ENCODE results near the gene NIP7.

NIP7 gene

DNA sequence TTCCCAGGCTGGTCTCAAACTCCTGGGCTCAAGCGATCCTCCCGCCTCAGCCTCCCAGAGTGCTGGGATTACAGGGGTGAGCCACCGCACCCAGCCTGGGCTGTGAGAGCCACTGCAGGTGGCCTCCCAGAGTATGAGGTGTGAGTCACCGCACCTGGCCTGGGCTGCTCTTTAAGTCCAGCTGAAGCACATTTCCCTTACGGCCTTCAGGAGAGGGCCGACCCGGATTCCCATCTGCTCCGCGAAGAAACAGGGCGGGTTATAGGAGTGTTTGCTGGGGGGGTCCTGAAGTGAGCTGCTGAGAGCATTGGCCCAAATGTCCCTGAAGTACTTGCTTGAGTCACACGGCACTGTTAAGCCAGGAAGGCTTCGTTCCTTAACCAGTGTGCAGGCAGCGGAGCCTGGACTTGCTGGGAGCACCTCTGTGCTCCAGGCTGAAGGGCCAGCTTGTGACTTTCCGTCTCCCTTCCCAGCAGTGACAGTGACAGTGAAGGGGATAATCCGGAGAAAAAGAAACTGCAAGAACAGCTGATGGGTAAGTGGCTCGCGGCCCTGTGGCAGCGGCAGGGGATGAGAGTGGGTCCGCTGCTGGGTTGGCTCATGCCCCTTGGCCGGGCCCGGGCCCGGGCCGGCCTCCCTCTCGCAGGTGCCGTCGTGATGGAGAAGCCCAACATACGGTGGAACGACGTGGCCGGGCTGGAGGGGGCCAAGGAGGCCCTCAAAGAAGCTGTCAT, 21.2 kb upstream of the NIP7 start:
- in situ Hi-C loops (cut with MboI; ENCODE audit: low sequenced_read_pairs) = no loop called here

GRCh38 chr16:69318911-69319289, 20.7 kb upstream of the NIP7 start:
- in situ Hi-C loops (cut with MboI; ENCODE audit: low sequenced_read_pairs) = no loop called here

GRCh38 chr16:69319381-69319780, 20.2 kb upstream of the NIP7 start:
- in situ Hi-C loops (cut with MboI; ENCODE audit: low sequenced_read_pairs) = no loop called here

DNA sequence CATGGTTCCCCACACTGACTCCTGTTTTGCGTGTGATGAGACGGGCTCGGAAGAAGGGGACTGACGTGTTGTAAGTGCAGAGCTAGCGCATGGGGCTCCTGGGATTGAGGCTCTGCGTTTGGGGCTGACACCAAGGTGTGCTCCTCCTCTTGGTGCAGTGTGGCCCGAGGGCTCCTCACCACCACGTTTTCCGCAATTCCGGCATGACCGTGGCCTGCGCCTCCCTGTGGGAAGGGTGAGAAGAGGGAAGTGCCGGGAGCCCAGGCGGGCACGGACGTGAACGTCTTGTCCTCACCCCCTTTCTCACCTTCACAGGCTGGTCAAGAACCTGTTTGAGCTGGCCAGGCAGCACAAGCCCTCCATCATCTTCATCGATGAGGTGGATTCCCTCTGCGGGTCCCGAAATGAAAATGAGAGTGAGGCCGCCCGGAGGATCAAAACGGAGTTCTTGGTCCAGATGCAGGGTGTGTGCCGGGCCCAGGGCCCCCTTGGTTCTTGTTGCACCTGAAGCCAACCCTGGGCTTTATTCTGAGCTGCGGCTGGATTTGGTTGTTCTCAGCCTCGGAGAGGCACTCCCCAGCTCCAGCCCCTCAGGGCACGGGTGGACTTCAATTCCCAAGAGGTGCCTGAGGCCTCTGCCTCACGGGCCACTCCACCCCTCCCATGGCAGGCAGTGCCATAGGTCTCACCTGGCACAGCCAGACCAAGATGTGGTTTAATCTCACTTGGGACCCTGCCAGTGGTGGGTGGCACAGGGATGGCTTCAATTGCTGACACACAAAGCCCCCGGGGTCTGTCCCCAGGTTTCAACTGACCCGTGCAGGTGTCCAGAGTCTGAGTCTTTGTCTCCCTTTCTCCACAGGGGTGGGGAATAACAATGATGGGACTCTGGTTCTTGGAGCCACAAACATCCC, 19.5 kb upstream of the NIP7 start:
- in situ Hi-C loops (cut with MboI; ENCODE audit: low sequenced_read_pairs) = no loop called here

DNA sequence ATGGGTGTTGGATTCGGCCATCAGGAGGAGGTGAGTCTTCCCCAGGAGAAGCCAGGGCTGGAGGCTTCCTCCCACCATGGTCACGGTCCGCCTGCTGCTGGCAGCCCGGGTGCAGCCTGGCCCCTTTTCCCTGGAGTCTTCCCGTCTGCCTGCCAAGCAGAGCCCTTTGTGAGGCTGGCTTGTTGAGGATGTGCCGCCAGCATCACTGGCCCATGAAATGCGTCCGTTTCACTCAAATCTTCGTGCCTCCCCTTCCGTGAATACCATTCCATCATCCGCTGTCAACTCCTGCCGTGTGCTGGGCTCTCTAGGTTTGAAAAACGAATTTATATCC, 18.9 kb upstream of the NIP7 start:
- in situ Hi-C loops (cut with MboI; ENCODE audit: low sequenced_read_pairs) = no loop called here

DNA sequence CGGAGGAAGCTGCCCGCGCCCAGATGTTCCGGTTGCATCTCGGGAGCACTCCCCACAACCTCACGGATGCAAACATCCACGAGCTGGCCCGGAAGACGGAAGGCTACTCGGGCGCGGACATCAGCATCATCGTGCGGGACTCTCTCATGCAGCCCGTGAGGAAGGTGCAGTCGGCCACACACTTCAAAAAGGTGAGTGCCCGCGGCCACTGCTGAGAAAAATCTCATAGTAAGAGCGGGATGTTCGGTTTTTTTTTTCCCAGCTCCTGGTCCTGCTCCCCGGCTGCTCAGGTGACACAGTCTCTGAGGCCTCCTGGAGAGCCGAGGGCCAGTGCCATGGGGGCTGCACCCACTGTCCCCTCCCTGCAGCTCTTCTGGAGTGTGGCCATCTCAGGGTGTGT, 18.5 kb upstream of the NIP7 start:
- in situ Hi-C loops (cut with MboI; ENCODE audit: low sequenced_read_pairs) = no loop called here

DNA sequence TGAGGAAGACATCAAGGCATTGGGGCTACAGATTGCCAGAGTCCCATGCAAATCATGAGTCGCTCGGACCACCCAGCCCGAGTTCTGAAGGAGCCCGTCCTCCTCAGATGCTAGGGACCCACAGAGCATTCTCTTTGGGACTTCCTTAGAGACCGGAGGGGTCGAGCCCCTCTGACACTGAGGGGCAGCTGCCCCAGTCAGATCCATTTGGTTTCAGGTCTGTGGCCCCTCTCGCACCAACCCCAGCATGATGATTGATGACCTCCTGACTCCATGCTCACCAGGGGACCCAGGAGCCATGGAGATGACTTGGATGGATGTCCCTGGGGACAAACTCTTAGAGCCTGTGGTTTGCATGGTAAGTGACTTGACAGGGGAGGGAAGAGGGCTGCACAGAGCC, 17.2 kb upstream of the NIP7 start:
- in situ Hi-C loops (cut with MboI; ENCODE audit: low sequenced_read_pairs) = no loop called here

DNA sequence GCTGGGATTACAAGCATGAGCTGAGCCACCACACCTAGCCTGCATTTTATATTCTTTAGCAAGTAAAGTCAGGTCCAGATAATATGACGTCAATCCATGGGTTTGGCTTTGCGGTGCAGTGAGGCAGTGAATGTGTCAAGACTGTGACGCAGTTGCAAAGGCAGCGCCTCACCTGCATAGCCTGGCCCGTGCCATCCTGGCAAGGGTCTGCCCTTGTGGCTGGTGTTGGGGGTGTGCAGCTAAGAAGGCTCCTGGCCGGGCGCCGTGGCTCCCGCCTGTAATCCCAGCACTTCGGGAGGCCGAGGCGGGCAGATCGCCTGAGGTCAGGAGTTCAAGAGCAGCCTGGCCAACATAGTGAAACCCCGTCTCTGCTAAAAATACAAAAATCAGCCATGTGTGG, 16.2 kb upstream of the NIP7 start:
- in situ Hi-C loops (cut with MboI; ENCODE audit: low sequenced_read_pairs) = no loop called here

GRCh38 chr16:69324013-69324531, 15.5 kb upstream of the NIP7 start:
- in situ Hi-C loops (cut with MboI; ENCODE audit: low sequenced_read_pairs) = no loop called here

DNA sequence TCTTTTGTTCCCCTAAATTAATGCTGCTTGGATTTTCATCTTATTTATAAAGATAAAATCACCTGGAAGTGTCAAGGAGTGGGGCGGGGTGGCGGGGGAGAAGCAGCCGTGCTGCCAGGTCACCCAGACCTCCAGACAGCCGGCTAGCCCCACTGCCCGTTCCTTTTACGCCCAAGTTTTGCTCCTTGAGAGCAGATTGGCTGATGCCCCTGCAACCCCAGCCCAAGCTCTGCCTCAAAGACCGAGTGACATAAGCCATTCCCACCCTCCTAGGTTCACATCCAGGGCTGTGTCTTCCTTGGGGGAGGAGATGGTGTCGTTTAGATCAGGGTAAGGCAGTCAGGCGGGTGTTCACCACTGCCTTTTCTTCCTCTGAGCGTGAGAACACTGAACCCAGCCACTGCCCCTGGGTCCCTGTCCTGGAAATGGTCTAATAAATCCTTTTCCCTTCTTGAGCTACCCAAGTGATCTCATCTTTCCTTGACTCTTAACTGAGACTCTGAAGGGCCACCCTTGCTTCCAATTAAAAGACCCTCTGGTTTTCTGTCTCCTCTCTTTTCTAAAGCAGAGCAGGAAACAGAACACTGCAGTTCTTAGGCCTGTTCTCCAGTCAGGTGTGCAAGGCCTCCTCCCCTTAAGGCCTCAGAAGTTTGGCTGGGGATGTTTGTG, 14.9 kb upstream of the NIP7 start:
- in situ Hi-C loops (cut with MboI; ENCODE audit: low sequenced_read_pairs) = no loop called here

DNA sequence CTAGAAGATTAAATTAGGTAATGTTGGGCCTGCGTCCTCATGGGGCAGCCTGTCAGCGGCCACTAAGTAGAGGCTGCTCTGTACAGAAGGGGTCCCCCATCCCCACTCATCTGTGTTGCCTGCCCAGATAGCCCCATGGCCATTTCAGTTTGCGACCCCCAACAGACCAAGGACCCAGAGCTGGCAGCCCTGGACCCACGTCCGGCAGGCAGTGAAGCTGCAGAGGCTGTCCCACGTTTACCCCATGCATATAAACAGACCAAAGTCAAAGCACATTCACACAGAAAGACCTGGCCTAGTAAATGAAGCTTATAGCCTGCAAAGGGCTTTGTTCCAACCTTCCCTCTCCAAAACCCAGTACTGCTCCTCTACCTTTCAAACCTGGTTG, 13.8 kb upstream of the NIP7 start:
- in situ Hi-C loops (cut with MboI; ENCODE audit: low sequenced_read_pairs) = no loop called here

DNA sequence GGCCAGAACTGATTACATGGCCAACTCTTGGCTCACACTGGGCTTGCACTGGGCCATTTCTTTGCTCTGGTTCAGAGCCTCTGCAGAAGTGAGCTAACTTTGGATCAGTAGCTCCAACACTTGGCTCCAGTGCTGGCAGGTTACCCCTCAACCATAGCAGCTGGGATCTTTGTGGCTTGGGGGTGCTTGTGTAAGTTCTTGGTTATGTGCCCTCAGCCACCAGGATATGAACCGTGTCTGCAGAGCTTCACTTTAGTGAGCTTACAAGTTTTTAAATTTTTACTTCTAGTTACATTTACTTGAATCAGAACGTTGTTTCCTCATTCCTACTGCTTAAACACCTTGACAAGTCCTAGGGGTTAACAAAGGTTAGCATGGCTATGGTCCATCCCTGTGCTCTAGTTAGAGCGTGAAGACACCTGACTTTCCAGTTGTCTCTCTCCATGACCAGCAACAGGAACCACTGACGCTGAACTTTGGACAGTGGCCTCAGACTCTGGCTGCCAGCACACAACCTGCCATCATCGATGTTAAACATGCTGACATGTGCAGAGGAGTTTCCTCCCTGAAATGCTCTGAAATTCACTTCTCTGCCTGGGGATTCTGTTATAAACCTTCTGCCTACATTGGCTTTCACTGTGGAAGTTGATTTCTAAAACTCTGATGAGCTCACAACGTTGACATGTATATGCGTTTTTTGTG, 13.2 kb upstream of the NIP7 start:
- in situ Hi-C loops (cut with MboI; ENCODE audit: low sequenced_read_pairs) = no loop called here

DNA sequence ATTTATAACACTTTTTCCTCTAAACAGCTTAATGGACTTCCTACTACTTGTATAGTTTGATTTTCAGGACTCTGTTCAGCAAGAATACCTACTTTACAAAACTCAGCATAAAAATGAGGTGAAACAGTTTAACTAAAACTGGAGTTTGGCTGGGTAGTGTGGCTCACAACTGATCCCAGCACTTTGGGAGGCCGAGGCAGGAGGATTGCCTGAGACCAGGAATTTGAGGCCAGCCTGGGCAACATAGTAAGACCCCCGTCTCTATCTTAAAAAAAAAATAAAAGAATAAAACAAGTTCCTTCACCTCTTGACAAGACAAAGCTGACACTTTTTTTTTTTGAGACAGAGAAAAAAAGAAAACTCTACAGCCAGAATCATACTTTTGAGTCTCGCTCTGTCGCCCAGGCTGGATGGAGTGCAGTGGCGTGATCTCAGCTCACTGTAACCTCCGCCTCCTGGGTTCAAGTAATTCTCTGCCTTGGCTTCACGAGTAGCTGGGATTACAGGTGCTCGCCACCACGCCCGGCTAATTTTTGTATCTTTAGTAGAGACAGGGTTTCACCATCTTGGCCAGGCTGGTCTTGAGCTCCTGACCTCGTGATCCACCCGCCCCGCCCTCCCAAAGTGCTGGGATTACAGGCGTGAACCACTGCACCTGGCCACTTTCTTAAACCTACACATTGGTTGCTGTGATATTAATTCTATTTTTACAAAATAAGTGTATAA, 11.8 kb upstream of the NIP7 start:
- in situ Hi-C loops (cut with MboI; ENCODE audit: low sequenced_read_pairs) = no loop called here

DNA sequence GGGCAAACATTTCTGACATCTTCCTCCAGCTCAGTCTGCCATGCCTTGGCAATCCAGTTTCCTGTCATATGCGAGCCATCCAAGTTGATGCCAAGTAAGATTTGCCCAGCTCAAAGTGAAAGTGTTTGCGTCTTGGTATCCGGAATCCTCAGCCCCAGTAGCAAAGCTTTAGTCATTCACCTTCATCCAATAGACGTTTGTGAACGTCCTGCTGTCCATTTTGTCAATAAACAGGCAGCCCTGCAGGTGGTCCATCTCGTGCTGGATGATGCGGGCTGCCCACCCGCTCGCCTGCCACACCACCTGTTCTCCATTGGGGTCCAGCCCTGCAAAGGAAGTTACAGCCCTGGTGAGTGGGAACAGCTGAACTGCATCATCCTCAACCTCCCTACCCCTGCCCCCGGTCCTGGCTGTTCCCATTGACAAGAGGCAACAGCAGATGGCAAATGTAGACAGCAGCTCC, 10.7 kb upstream of the NIP7 start:
- in situ Hi-C loops (cut with MboI; ENCODE audit: low sequenced_read_pairs) = no loop called here

- in situ Hi-C loops (cut with MboI; ENCODE audit: low sequenced_read_pairs) = no loop called here
Measured at GRCh38 chr16:69329369-69330285, 9.9 kb upstream of the NIP7 start.

- in situ Hi-C loops (cut with MboI; ENCODE audit: low sequenced_read_pairs) = no loop called here
Measured at GRCh38 chr16:69330286-69331109, 9.1 kb upstream of the NIP7 start, which contains the start of gene PDF. TSS of gene PDF (minus strand) at chr16:69330588. CDS start at chr16:69330570, 18 bp downstream.

DNA sequence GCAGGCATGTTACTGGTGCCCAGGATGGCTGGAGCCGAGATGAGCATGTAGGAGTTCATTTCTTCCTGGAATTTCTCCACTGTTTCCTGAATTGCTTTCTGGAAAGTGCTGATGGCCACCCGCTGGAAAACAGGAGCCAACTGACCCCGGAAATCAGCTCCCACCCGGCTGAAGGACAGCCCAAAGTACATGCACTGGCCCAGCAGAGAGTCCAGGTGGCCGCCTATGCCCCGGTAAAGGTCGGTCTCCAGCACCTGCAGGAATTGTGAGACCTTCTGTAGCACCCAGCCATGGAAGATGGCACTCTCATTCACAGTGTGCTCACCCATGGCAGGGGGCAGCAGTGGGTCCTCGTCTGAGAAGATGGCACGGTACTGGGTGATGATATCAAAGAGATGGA, 4.9 kb upstream of the NIP7 start:
- in situ Hi-C loops (cut with MboI; ENCODE audit: low sequenced_read_pairs) = no loop called here

DNA sequence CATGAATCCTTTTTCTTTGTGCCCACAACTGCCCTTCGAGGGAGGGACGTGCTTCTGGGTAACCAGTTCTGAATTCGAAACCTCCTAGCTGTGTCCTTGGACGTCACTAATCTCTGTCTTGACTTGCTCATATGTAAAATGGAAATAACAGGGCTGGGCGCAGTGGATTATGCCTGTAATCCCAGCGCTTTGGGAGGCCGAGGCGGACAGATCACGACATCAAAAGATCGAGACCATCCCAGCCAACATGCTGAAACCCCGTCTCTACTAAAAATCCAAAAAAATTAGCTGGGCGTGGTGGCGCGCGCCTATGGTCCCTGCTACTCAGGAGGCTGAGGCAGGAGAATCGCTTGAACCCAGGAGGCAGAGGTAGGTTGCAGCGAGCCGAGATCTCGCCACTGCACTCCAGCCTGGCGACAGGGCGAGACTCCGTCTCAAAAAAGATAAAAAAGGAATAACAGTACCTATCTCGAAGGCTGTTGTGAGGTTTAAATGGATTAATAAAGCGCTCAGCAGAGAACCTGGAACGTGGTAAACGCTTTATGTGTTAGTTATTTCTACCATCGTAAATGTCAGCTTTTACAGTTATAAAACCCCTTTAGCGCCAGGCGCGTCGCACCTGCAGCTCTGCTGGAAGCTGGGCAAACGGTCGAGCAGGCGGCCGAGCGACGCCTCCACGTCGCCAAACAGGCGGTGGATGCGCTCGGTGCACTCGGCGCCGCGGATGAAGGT, 849 bp upstream of the NIP7 start:
- in situ Hi-C loops (cut with MboI; ENCODE audit: low sequenced_read_pairs) = no loop called here
